Mesendoderm (in vitro differentiated cells): ENCODE data around the gene COPA.
A peak's percentile ranks its signal among the peaks of the same experiment; 100 is the strongest.

Source experiments
- DNase-seq: peaks from one replicate; pipeline ENCODE4 v3.0.0; 2013
- H2AK5ac ChIP-seq: 2 replicates; pipeline ENCODE4 v1.6.1; 2013; ENCODE audit warnings: low read length, inconsistent platforms
- H2BK120ac ChIP-seq: 2 replicates; pipeline ENCODE4 v1.6.1; 2013; ENCODE audit warnings: low read depth, mild to moderate bottlenecking, low read length, moderate library complexity, mixed read lengths
- H2BK15ac ChIP-seq: replicated peaks from 2 replicates; pipeline ENCODE4 v1.6.1; 2013; ENCODE audit warnings: low read depth, mild to moderate bottlenecking, moderate library complexity
- H2BK5ac ChIP-seq: 2 replicates; pipeline ENCODE4 v1.6.1; 2013; ENCODE audit warnings: low read length, inconsistent platforms
- H3K18ac ChIP-seq: 2 replicates; pipeline ENCODE4 v1.6.1; 2013; ENCODE audit warnings: mild to moderate bottlenecking, low read length, mixed read lengths
- H3K23ac ChIP-seq: one replicate; pipeline ENCODE4 v1.6.1; 2013; ENCODE audit warnings: low read length
- H3K27ac ChIP-seq: 2 replicates; pipeline ENCODE4 v1.5.1; 2013; ENCODE audit warnings: low read depth, mild to moderate bottlenecking, inconsistent platforms, low read length, moderate library complexity
- H3K27me3 ChIP-seq: 2 replicates; pipeline ENCODE4 v1.6.1; 2013; ENCODE audit warnings: low read length, control low read depth, mild to moderate bottlenecking, inconsistent platforms; ENCODE audit not compliant: insufficient read depth, poor library complexity
- H3K36me3 ChIP-seq: 2 replicates; pipeline ENCODE4 v1.6.1; 2013; ENCODE audit warnings: low read length, inconsistent platforms; ENCODE audit not compliant: control insufficient read depth, insufficient read depth
- H3K4ac ChIP-seq: one replicate; pipeline ENCODE4 v1.6.1; 2013; ENCODE audit warnings: low read depth, mild to moderate bottlenecking, low read length, moderate library complexity
- H3K4me1 ChIP-seq: 2 replicates; pipeline ENCODE4 v1.6.1; 2013; ENCODE audit warnings: low read depth, low read length, inconsistent platforms; ENCODE audit not compliant: control insufficient read depth
- H3K4me2 ChIP-seq: 2 replicates; pipeline ENCODE4 v1.6.1; 2013; ENCODE audit warnings: low read length
- H3K4me3 ChIP-seq: 2 replicates; pipeline ENCODE4 v1.5.1; 2013; ENCODE audit warnings: mild to moderate bottlenecking, low read length
- H3K56ac ChIP-seq: one replicate; pipeline ENCODE4 v1.6.1; 2013; ENCODE audit warnings: low read length
- H3K79me1 ChIP-seq: 2 replicates; pipeline ENCODE4 v1.6.1; 2013; ENCODE audit warnings: low read length, inconsistent platforms
- H3K79me2 ChIP-seq: 2 replicates; pipeline ENCODE4 v1.6.1; 2013; ENCODE audit warnings: mild to moderate bottlenecking, low read length; ENCODE audit not compliant: control insufficient read depth, insufficient read depth
- H3K9ac ChIP-seq: 2 replicates; pipeline ENCODE4 v1.6.1; 2013; ENCODE audit warnings: low read length, inconsistent platforms
- H4K5ac ChIP-seq: one replicate; pipeline ENCODE4 v1.6.1; 2013; ENCODE audit warnings: low read length
- H4K8ac ChIP-seq: one replicate; pipeline ENCODE4 v1.6.1; 2013; ENCODE audit warnings: low read depth, mild to moderate bottlenecking, control low read depth, low read length, moderate library complexity
- WGBS: extraction: QIAGEN DNeasy Blood & Tissue Kit; methylation state at CpG from one replicate; pipeline ENCODE4 v1.1.7; 2013; ENCODE audit warnings: low lambda C conversion rate, missing lambda C conversion rate; ENCODE audit not compliant: insufficient coverage; ENCODE audit errors: extremely low coverage; 5-methylcytosine and 5-hydroxymethylcytosine counted together

Gene COPA

DNA sequence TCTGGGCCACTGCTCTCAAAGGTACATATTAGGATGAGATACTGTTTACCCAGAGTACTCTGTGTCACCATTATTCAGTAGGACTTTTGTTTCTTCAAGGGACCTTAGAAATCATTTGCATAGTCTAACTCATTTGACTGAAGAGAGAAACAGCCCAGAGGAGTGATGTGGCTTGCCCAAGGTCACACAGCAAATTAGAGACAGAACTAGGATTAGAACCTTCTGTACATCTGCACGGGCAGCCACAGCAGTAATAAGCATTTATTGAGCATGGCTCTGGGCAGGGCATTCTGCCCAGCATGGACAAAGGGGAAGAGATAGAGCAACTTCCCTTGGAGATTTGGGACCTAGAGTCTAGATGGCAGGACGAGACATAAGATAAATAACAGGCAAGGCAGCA, 18.1 kb upstream of the COPA start:
- no peaks in the 10 kb centered on the region for H3K79me2 ChIP-seq
- no peak overlapping the region for H3K23ac ChIP-seq
- H2BK15ac ChIP-seq: no peak overlapping the region
- H3K79me1 ChIP-seq: no peaks in the 10 kb centered on the region
- no peak overlapping the region for H3K9ac ChIP-seq
- H3K36me3 ChIP-seq: peaks cover 5% of the 10 kb centered on the region
- no peak overlapping the region for H3K4ac ChIP-seq
- no peak overlapping the region for H4K8ac ChIP-seq
- no peak overlapping the region for H3K4me2 ChIP-seq
- H3K27me3 ChIP-seq: no peaks in the 10 kb centered on the region
- peaks cover 8% of the 10 kb centered on the region for H3K4me1 ChIP-seq
- H3K4me3 ChIP-seq: no peak overlapping the region
- no peak overlapping the region for H3K27ac ChIP-seq
- H3K56ac ChIP-seq: peak overlapping the region; percentile 83
- no peak overlapping the region for H2AK5ac ChIP-seq
- DNase-seq: no peak
- H4K5ac ChIP-seq: peak overlapping the region; percentile 8
- peak overlapping the region; percentile 66 for H2BK5ac ChIP-seq
- H3K18ac ChIP-seq: no peak overlapping the region
- H2BK120ac ChIP-seq: no peak overlapping the region
- no CpG with 5 or more reads among the region's 2 CpGs for WGBS

DNA sequence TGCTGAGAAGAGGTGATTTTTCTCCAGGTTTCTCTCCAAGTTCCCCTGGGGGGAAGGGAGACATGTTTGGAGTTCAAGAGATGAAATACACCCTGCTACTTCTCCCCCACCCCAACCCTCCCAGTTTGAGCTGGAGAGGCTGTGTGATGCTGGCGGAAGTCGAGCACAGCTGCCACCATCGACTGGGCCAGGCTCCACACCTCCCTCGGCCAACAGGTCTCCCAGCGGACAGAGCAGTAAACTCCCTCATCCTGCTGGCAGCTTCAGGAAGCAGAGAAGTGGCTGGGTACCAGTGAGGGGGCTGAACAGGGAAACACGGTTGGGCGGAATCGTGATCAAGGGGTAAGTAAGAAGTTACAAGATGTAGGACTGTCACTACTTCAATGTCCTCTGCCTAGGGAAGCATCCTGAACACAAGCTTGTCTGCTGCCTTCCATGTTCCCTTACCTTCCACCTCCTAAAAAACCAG, 17.2 kb upstream of the COPA start:
- Histone ChIP-seq H3K4me1 (peaks cover 8% of the 10 kb centered on the region), H3K56ac (no peak overlapping the region), H2AK5ac (no peak overlapping the region), H3K4me3 (no peak overlapping the region), H3K4ac (no peak overlapping the region), H3K23ac (no peak overlapping the region), H2BK120ac (no peak overlapping the region), H3K18ac (no peak overlapping the region), H3K79me2 (no peaks in the 10 kb centered on the region), H3K9ac (no peak overlapping the region), H3K36me3 (peaks cover 8% of the 10 kb centered on the region), H2BK5ac (no peak overlapping the region), H3K79me1 (no peaks in the 10 kb centered on the region), H3K27me3 (no peaks in the 10 kb centered on the region), H4K5ac (no peak overlapping the region), H4K8ac (no peak overlapping the region), H2BK15ac (no peak overlapping the region), H3K4me2 (no peak overlapping the region), H3K27ac (no peak overlapping the region)
- no CpG with 5 or more reads among the region's 8 CpGs for WGBS
- DNase-seq: no peak

DNA sequence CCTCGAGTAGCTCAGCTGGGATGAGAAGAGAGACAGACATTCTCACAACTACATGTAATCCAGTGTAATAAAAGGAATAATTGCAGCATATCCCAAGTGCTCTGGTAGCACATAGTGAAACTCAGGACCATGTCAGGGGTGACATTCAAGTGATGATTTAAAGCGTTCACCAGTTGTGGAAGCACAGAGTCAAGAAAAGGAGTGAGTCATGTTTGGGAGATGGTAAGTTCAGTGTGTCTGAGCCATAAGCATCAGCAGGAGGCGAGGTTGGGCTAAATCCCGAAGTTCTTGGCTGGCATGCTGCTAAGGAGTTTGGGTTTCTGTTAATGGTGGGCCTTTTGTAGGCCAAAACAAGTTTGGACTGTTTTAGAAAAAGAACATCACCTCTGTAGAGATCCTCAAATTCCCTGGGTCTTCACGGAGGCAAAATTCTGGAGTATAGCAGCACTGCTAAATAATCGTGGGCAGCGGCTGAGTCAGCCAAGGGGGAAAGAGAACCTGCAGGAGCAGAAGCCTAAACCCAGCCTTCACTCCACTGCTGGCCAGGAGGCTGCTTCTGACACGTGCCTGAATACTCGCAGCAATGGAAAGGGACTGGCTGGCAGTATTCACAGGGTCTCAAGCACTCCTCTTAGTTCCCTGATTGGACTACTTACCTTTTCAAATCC, 16.6 kb upstream of the COPA start:
- Histone ChIP-seq H2BK120ac (no peak overlapping the region), H3K36me3 (peaks cover 8% of the 10 kb centered on the region), H3K79me1 (no peaks in the 10 kb centered on the region), H3K4ac (no peak overlapping the region), H4K8ac (no peak overlapping the region), H3K27ac (no peak overlapping the region), H3K23ac (no peak overlapping the region), H3K4me2 (no peak overlapping the region), H4K5ac (no peak overlapping the region), H3K4me1 (peaks cover 8% of the 10 kb centered on the region), H2BK5ac (no peak overlapping the region), H3K56ac (no peak overlapping the region), H3K4me3 (no peak overlapping the region), H3K9ac (no peak overlapping the region), H3K79me2 (no peaks in the 10 kb centered on the region), H3K27me3 (no peaks in the 10 kb centered on the region), H2AK5ac (no peak overlapping the region), H2BK15ac (no peak overlapping the region), H3K18ac (no peak overlapping the region)
- WGBS: no CpG with 5 or more reads among the region's 9 CpGs
- peak; percentile 48 for DNase-seq

DNA sequence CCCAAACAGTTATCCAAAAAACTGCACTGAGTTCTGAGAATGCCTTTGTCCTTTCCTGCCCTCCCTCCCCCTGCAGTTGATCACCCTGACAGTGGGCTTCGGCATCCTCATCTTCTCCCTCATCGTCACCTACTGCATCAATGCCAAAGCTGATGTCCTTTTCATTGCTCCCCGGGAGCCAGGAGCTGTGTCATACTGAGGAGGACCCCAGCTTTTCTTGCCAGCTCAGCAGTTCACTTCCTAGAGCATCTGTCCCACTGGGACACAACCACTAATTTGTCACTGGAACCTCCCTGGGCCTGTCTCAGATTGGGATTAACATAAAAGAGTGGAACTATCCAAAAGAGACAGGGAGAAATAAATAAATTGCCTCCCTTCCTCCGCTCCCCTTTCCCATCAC, 15.0 kb upstream of the COPA start:
- Histone ChIP-seq H3K27me3 (no peaks in the 10 kb centered on the region), H3K9ac (no peak overlapping the region), H3K27ac (no peak overlapping the region), H3K4me3 (no peak overlapping the region), H3K4ac (no peak overlapping the region), H3K18ac (no peak overlapping the region), H4K8ac (no peak overlapping the region), H3K23ac (no peak overlapping the region), H3K79me2 (no peaks in the 10 kb centered on the region), H3K4me2 (no peak overlapping the region), H3K36me3 (peaks cover 10% of the 10 kb centered on the region), H2BK15ac (no peak overlapping the region), H3K56ac (no peak overlapping the region), H2AK5ac (no peak overlapping the region), H3K79me1 (no peaks in the 10 kb centered on the region), H2BK120ac (no peak overlapping the region), H3K4me1 (peaks cover 8% of the 10 kb centered on the region), H4K5ac (no peak overlapping the region), H2BK5ac (no peak overlapping the region)
- DNase-seq: no peak
- no CpG with 5 or more reads among the region's 4 CpGs for WGBS

DNA sequence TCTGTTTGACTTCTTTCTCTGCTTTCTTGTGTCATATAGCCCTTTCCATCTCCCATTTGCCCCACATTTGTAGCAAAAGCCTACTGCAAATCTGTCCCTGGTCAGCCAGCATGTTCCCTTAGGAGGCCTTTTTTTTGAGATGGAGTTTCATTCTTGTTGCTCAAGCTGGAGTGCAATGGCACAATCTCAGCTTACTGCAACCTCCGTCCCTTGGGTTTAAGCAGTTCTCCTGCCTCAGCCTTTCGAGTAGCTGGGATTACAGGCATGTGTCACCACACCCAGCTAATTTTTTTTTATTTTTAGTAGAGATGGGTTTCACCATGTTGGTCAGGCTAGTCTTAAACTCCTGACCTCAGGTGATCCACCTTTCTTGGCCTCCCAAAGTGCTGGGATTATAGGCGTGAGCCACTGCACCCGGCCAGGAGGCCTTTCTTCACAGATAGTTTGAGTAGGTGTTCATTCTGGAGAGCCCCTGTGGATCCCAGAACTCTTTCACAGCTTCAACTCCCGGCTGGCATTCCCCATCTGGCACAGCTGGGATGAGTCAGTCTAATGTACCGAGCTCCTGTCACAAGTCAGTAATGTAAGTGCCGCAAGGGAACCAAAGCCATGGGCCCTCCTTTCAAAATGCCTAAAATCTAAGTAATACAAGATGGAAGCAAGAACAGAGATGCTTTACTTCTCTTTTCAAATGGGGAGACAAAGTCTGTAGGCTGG, 14.4 kb upstream of the COPA start:
- no peak overlapping the region for H2BK5ac ChIP-seq
- no peak overlapping the region for H4K8ac ChIP-seq
- H3K9ac ChIP-seq: no peak overlapping the region
- no peaks in the 10 kb centered on the region for H3K27me3 ChIP-seq
- no peak overlapping the region for H3K23ac ChIP-seq
- no peak overlapping the region for H4K5ac ChIP-seq
- H3K18ac ChIP-seq: no peak overlapping the region
- no peak overlapping the region for H2BK120ac ChIP-seq
- no peak overlapping the region for H3K56ac ChIP-seq
- H3K4me3 ChIP-seq: no peak overlapping the region
- H2AK5ac ChIP-seq: no peak overlapping the region
- H3K27ac ChIP-seq: no peak overlapping the region
- no peaks in the 10 kb centered on the region for H3K79me2 ChIP-seq
- H3K79me1 ChIP-seq: no peaks in the 10 kb centered on the region
- H3K4ac ChIP-seq: no peak overlapping the region
- WGBS: no CpG with 5 or more reads among the region's 7 CpGs
- DNase-seq: no peak
- no peak overlapping the region for H2BK15ac ChIP-seq
- peaks cover 2% of the 10 kb centered on the region for H3K4me1 ChIP-seq
- H3K36me3 ChIP-seq: peaks cover 10% of the 10 kb centered on the region
- no peak overlapping the region for H3K4me2 ChIP-seq
